Endodermal cell (in vitro differentiated cells): ENCODE data around the gene NUBPL. TPM values are rescaled to one million over a fixed set of nuclear protein-coding genes. Genes with fewer than 3 reads are reported as not detected.

Experiments
- DNase-seq: peaks from one replicate; pipeline ENCODE4 v3.0.0-alpha.2; 2017
- H3K27ac ChIP-seq: 2 replicates; pipeline ENCODE4 v1.5.1; 2013; ENCODE audit warnings: mild to moderate bottlenecking, low read depth, low read length, moderate library complexity
- H3K27me3 ChIP-seq: 2 replicates; pipeline ENCODE4 v1.6.1; 2013; ENCODE audit warnings: mild to moderate bottlenecking, low read length, moderate library complexity; ENCODE audit not compliant: insufficient read depth, control insufficient read depth, poor library complexity, severe bottlenecking
- H3K36me3 ChIP-seq: 2 replicates; pipeline ENCODE4 v1.7.0; 2013; ENCODE audit warnings: mild to moderate bottlenecking, low read length, moderate library complexity; ENCODE audit not compliant: control insufficient read depth, insufficient read depth
- H3K4me1 ChIP-seq: one replicate; pipeline ENCODE4 v1.7.0; 2013; ENCODE audit warnings: low read length; ENCODE audit not compliant: control insufficient read depth, insufficient read depth
- H3K4me3 ChIP-seq: 2 replicates; pipeline ENCODE4 v1.5.1; 2013; ENCODE audit warnings: mild to moderate bottlenecking, low read length, moderate library complexity
- H3K9ac ChIP-seq: 2 replicates; pipeline ENCODE4 v1.6.1; 2013; ENCODE audit warnings: mild to moderate bottlenecking, low read length, moderate library complexity; ENCODE audit not compliant: poor library complexity, severe bottlenecking; ENCODE audit errors: extremely low read depth
- H3K9me3 ChIP-seq: 2 replicates; pipeline ENCODE4 v1.6.1; 2013; ENCODE audit warnings: mild to moderate bottlenecking, low read length, moderate library complexity; ENCODE audit not compliant: control insufficient read depth
- H3K27ac Mint-ChIP-seq: 2 replicates; pipeline ENCODE4 v1.8.0; 2020; ENCODE audit warnings: mixed read lengths
- H3K27me3 Mint-ChIP-seq: 2 replicates; pipeline ENCODE4 v1.8.0; 2021; ENCODE audit warnings: mild to moderate bottlenecking, mixed read lengths; ENCODE audit not compliant: insufficient read depth
- H3K36me3 Mint-ChIP-seq: 2 replicates; pipeline ENCODE4 v1.8.0; 2020; ENCODE audit warnings: low read depth, mixed read lengths
- H3K4me1 Mint-ChIP-seq: 2 replicates; pipeline ENCODE4 v1.8.0; 2020; ENCODE audit warnings: mixed read lengths
- H3K4me3 Mint-ChIP-seq: 2 replicates; pipeline ENCODE4 v1.8.0; 2020; ENCODE audit warnings: mild to moderate bottlenecking, moderate library complexity, mixed read lengths
- H3K9me3 Mint-ChIP-seq: 2 replicates; pipeline ENCODE4 v1.8.0; 2020; ENCODE audit warnings: mild to moderate bottlenecking, mixed read lengths
- CTCF ChIP-seq: fragments of 200-600 bp; sonication (generic); conservative IDR thresholded peaks from 2 replicates; pipeline ENCODE4 v1.5.0; 2021; ENCODE audit warnings: antibody characterized with exemption, mild to moderate bottlenecking
- WGBS, 2 experiments: methylation state at CpG; one replicate each; pipeline versions ENCODE4 v1.1.5 to v1.1.7; 2013; ENCODE audit warnings: missing lambda C conversion rate in 2 of 2, mixed read lengths in 1 of 2; ENCODE audit not compliant: insufficient coverage in 1 of 2, insufficient read length in 1 of 2; 5-methylcytosine and 5-hydroxymethylcytosine counted together
- total RNA-seq, 2 donors: library from RNA; stranded (reverse); fragmentation: NEBNext Ultra II Directional in 1 of 2; extraction: Animal tissue kit (Norgen Biotek cat#: 25700) in 1 of 2; gene quantifications; 2 replicates in 1 of 2; 3 replicates in 1 of 2; pipeline ENCODE4 v1.2.1, GENCODE V29; 2021

NUBPL gene
- total RNA-seq, 2 donors from 2014 or later, result 12.2 to 14.0 TPM

DNA sequence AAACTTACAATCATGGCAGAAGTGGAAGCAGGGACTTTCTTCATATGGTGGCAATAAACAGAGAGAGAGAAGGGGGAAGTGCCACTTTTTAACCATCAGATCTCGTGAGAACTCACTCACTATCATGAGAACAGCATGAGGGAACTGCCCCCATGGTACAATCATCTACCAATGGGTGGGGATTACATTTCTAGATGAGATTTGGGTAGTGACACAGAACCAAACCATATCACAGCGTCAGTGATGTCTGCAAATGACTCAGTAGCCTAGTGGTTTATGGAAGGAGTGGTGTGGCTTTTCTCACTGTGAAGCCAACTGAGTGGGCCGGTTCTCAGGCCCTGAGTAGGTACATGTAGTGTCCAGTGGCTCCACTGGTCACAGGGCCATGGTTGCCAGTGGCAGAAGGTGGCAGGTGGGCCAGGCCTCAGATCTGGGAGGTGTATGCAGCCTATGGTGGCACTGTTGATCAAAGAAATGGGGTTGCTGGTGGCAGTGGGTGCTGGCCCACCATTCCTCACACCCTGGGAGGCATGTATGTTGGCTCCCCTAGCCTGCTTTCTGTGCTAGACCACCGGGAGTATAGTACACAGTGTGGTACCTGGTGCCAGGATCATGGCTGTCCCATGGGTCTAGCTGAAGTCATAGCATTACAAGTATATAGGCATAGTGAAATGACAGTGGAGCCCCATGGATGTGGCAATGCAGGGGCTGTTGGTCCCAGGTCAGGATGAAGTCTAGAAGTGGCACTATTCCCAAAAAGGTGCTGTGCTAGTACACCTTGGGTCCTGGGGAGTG is 191.9 kb downstream of the NUBPL start:
- Mint-ChIP-seq H3K4me1 (no peaks in the 10 kb centered on the region), H3K9me3 (peaks cover 34% of the 10 kb centered on the region), H3K27me3 (no peaks in the 10 kb centered on the region), H3K36me3 (peaks cover 19% of the 10 kb centered on the region), H3K27ac (no peak overlapping the region), H3K4me3 (no peak overlapping the region)
- 86 to 91% methylated on average over 2 to 4 of the region's 4 CpGs for WGBS, 2 experiments
- Histone ChIP-seq H3K4me1 (no peaks in the 10 kb centered on the region), H3K9me3 (peaks cover 5% of the 10 kb centered on the region), H3K4me3 (no peak overlapping the region), H3K36me3 (no peaks in the 10 kb centered on the region), H3K27ac (no peak overlapping the region), H3K9ac (no peak overlapping the region), H3K27me3 (no peaks in the 10 kb centered on the region)
- DNase-seq, result no peak
- no peak for TF ChIP-seq CTCF

DNA sequence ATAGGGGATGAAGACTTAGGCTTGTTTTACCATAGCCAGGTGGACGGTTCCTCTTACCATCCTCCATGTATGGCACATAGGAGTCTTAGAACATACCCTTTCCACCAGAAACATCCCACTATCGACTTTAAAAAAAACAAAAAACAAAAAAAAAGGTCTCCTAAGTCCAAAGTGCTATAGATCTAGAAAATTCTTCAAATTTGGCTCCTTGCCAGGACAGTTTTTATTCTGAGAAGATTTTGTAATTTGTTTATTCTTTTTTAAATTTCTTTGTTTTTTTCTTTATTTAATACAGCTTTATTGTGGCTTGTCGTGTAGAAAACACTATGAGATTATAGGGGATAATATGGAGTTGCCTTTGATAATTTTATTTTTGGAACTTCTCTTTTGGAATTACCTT is 197.7 kb downstream of the NUBPL start:
- peaks cover 5% of the 10 kb centered on the region for H3K9me3 Mint-ChIP-seq
- H3K4me3 ChIP-seq, result no peak overlapping the region
- H3K27ac Mint-ChIP-seq, result no peak overlapping the region
- no peak overlapping the region for H3K27ac ChIP-seq
- no peak overlapping the region for H3K4me3 Mint-ChIP-seq
- H3K4me1 ChIP-seq, result no peaks in the 10 kb centered on the region
- H3K9me3 ChIP-seq, result no peaks in the 10 kb centered on the region
- no peaks in the 10 kb centered on the region for H3K4me1 Mint-ChIP-seq
- no peaks in the 10 kb centered on the region for H3K27me3 ChIP-seq
- WGBS, 2 experiments, result 59% methylated on average over 3 of the region's 3 CpGs; no CpG with 5 or more reads in 1 of the 2 experiments
- no peak for TF ChIP-seq CTCF
- H3K9ac ChIP-seq, result no peak overlapping the region
- peaks cover 2% of the 10 kb centered on the region for H3K36me3 Mint-ChIP-seq
- no peaks in the 10 kb centered on the region for H3K27me3 Mint-ChIP-seq
- DNase-seq, result no peak
- no peaks in the 10 kb centered on the region for H3K36me3 ChIP-seq

DNA sequence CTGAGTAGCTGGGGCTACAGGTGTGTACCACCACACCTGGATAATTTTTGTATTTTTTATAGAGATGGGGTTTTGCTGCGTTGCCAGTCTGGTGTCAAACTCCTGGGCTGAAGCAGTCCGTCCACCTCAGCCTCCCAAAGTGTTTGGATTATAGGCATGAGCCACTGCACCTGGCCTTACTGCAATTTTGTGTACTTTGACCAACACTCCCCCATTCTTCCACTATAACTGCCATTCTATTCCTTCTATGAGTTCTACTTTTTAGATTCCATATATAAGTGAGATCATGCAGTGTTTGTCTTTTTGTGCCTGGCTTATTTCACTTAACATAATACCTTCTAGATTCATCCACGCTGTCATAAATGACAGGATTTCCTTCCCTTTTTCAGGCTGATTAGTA is 199.1 kb downstream of the NUBPL start:
- no peaks in the 10 kb centered on the region for H3K27me3 Mint-ChIP-seq
- H3K4me1 Mint-ChIP-seq, result no peaks in the 10 kb centered on the region
- Histone ChIP-seq H3K9me3 (no peaks in the 10 kb centered on the region), H3K9ac (no peak overlapping the region), H3K27me3 (no peaks in the 10 kb centered on the region), H3K4me1 (no peaks in the 10 kb centered on the region), H3K4me3 (no peak overlapping the region), H3K36me3 (no peaks in the 10 kb centered on the region), H3K27ac (no peak overlapping the region)
- DNase-seq, result no peak
- H3K36me3 Mint-ChIP-seq, result peaks cover under 1% of the 10 kb centered on the region
- no peak for TF ChIP-seq CTCF
- H3K27ac Mint-ChIP-seq, result no peak overlapping the region
- 42 to 62% methylated on average over 2 to 3 of the region's 3 CpGs for WGBS, 2 experiments
- H3K9me3 Mint-ChIP-seq, result peaks cover 2% of the 10 kb centered on the region
- no peak overlapping the region for H3K4me3 Mint-ChIP-seq
